Suprapubic skin (tissue), 4 donors: ENCODE results near the gene ZNF680.

ENCODE experiments used
- POLR2A ChIP-seq, 2 donors: fragments of 450-650 bp; IDR thresholded peaks; one replicate each; pipeline ENCODE4 v1.6.1; 2017; ENCODE audit warnings: antibody characterized with exemption in 2 of 2, mild to moderate bottlenecking in 2 of 2, moderate library complexity in 2 of 2
- POLR2AphosphoS5 ChIP-seq, 3 donors: sonication (generic); formaldehyde crosslinking; IDR thresholded peaks; one replicate each; pipeline ENCODE4 v1.6.1; 2017; ENCODE audit warnings: antibody characterized with exemption in 3 of 3

DNA sequence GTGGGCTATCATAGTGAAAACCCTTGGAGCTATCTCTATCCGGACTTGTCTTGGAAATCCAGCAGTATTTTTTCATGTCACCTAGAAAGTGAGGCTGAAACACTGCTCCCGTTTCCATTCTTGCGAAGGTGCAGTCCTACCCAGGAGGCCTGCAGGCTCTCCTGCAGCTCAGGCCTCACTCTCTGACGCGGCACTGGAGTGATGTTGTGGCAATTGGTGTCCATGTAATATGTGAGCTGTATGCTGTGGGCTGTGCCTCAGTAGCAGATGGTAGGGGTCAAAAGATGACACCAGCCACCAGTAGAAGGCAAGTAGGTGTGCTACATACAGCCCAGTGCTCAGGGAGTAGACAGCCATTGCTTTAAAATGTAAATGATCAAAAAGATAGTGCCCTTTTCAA lies 28.1 kb upstream of the ZNF680 start:
- TF ChIP-seq POLR2AphosphoS5 (IDR thresholded peaks at IDR 0.05) (no peak), POLR2A (IDR thresholded peaks at IDR 0.05) (no peak)
